Suppressor macrophage treated with lipopolysaccharide for 4 hours (primary cell): ENCODE results near the gene TMEM119.
"Not testable (repeated sequence)": the region's sequence is repeated elsewhere in the genome, so short reads cannot be mapped to it uniquely, and the experiment has no call there.

Experiments used
- DNase-seq: peaks from one replicate; pipeline ENCODE4 v3.0.0-alpha.2; 2020

The TMEM119 gene

GRCh38 chr12:108562348-108563135 is 35.3 kb downstream of the TMEM119 start, which contains the start of gene ISCU:
Gene ISCU, plus strand, starts transcription at chr12:108562596. Its CDS starts 27 bp downstream, at chr12:108562623.
- peak; percentile 100 for DNase-seq

- DNase-seq, result no peak
Observed at GRCh38 chr12:108561852-108562347, 36.0 kb downstream of the TMEM119 start.

- DNase-seq, result peak; percentile 89
Observed at GRCh38 chr12:108560752-108561719, 36.8 kb downstream of the TMEM119 start, which contains the start of gene SART3. Gene SART3, minus strand, starts transcription at chr12:108561173. Its CDS starts 19 bp downstream, at chr12:108561154.

GRCh38 chr12:108560321-108560721 is 37.6 kb downstream of the TMEM119 start:
- peak; percentile 35 for DNase-seq

GRCh38 chr12:108559748-108560147 is 38.1 kb downstream of the TMEM119 start:
- no peak for DNase-seq

GRCh38 chr12:108559007-108559655 is 38.8 kb downstream of the TMEM119 start:
- DNase-seq, result no peak

GRCh38 chr12:108555383-108555782 is 42.5 kb downstream of the TMEM119 start:
- not testable (repeated sequence) for DNase-seq

- no peak for DNase-seq
Observed at GRCh38 chr12:108553799-108554198, 44.1 kb downstream of the TMEM119 start.

- peak; percentile 34 for DNase-seq
Observed at GRCh38 chr12:108551535-108551934, 46.3 kb downstream of the TMEM119 start.

GRCh38 chr12:108548954-108549521 is 48.8 kb downstream of the TMEM119 start:
- DNase-seq, result no peak

- DNase-seq, result peak; percentile 78
Observed at GRCh38 chr12:108547686-108548085, 50.2 kb downstream of the TMEM119 start.

- no peak for DNase-seq
Observed at GRCh38 chr12:108543652-108544051, 54.2 kb downstream of the TMEM119 start.

- no peak for DNase-seq
Observed at GRCh38 chr12:108542320-108542719, 55.6 kb downstream of the TMEM119 start.
